Measurements from ENCODE around the gene AIM2.
"Not testable (repeated sequence)": the region's sequence is repeated elsewhere in the genome, so short reads cannot be mapped to it uniquely, and the experiment has no call there.

- not testable (repeated sequence) for TF ChIP-seq CTCF (IDR thresholded peaks at IDR 0.05; ENCODE audit: insufficient read depth, low read length, poor library complexity, severe bottlenecking); EZH2phosphoT487 (conservative IDR thresholded peaks at IDR 0.05; ENCODE audit: low read length)
Observed at GRCh38 chr1:159046486-159046885, 30.1 kb downstream of the AIM2 start.
